PFSK-1 (cell line): ENCODE data around the gene TM9SF2.

ENCODE experiments used
- POLR2AphosphoS5 ChIP-seq: IDR thresholded peaks from 2 replicates; pipeline ENCODE4 v1.6.1; 2012; ENCODE audit warnings: low read depth, mild to moderate bottlenecking, control low read depth, low read length, moderate library complexity
- TAF1 ChIP-seq: IDR thresholded peaks from 2 replicates; pipeline ENCODE4 v1.6.1; 2012; ENCODE audit warnings: low read length, control low read depth, borderline replicate concordance; ENCODE audit not compliant: insufficient read depth

- TF ChIP-seq TAF1 (no peak), POLR2AphosphoS5 (no peak)
These were observed 62.1 kb downstream of the TM9SF2 start for GRCh38 chr13:99563404-99563803.
